MM.1S (cell line): Measurements from ENCODE around the gene PCNT.

ENCODE experiments used
- CTCF ChIP-seq: fragments of 300-600 bp; sonication (generic); IDR thresholded peaks from 2 replicates; pipeline ENCODE4 v1.5.1; 2016; ENCODE audit warnings: antibody characterized with exemption, low read length, mixed read lengths
- EZH2 ChIP-seq: fragments of 300-600 bp; sonication (generic); optimal IDR thresholded peaks from 2 replicates; pipeline ENCODE3; 2017; ENCODE audit warnings: low read depth, mild to moderate bottlenecking, antibody characterized with exemption, low read length, mixed read lengths

DNA sequence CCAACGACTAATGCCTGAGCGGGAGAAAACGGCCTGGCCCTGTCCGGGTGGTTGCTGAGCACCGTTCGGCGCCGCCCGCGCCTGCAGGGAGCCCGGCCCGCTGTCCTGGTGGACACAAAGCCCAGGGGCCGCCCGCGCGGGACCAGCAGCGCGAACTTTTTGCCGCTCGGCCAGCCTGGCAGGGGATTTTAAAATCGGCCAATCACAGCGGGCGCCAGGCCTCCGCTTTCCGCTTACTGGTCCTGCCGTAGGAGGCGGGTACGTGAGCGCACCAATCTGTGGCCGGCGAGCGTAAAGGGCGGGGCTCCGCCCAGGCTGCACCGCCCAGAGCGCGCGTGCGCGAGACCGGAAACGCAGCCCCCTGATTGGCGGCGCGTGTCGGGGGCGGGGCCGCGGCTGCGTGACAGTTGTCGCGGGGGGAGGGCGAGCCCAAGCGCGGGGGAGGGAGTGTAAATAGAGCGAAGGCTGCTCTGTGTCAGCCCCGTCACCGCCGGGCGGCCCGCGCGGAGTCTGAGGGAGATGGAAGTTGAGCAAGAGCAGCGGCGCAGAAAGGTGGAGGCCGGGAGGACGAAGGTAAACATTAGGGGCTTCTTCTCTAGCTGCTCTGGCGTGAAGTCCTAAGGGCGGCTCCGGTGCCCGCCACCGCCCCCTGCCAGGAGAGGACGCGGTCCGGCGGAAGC is at the start of gene PCNT, which contains the start of gene C21orf58:
- no peak for TF ChIP-seq CTCF
- TF ChIP-seq EZH2, result no peak
